ENCODE results near the gene GRB14. TPM values are rescaled to one million over a fixed set of nuclear protein-coding genes. Genes with fewer than 3 reads are reported as not detected.

The GRB14 gene
- total RNA-seq, 1 donor from 2014 or later, result 5.8 TPM

- H3K27me3 Mint-ChIP-seq (ENCODE audit: unreplicated experiment), result peaks cover 2% of the 10 kb centered on the region
- no peak for DNase-seq (ENCODE audit: low spot score)
- H3K27ac Mint-ChIP-seq (ENCODE audit: unreplicated experiment), result no peak overlapping the region
These were observed 4.2 kb upstream of the GRB14 start for GRCh38 chr2:164625378-164625971.

GRCh38 chr2:164624316-164624715, 3.0 kb upstream of the GRB14 start:
- H3K27ac Mint-ChIP-seq (ENCODE audit: unreplicated experiment), result peak overlapping the region; percentile 84
- peaks cover 5% of the 10 kb centered on the region for H3K27me3 Mint-ChIP-seq (ENCODE audit: unreplicated experiment)
- H3K9me3 Mint-ChIP-seq (ENCODE audit: unreplicated experiment), result no peaks in the 10 kb centered on the region
- no peak overlapping the region for H3K4me3 Mint-ChIP-seq (ENCODE audit: unreplicated experiment)
- H3K4me1 Mint-ChIP-seq (ENCODE audit: unreplicated experiment), result peaks cover 25% of the 10 kb centered on the region
- H3K36me3 Mint-ChIP-seq (ENCODE audit: low read depth, unreplicated experiment), result no peaks in the 10 kb centered on the region
- TF ChIP-seq CTCF (IDR thresholded peaks at IDR 0.05; ENCODE audit: unreplicated experiment), result no peak
- no peak for DNase-seq (ENCODE audit: low spot score)

More at GRCh38 chr2:164625378-164625971, 4.2 kb upstream of the GRB14 start:
- Mint-ChIP-seq H3K36me3 (ENCODE audit: low read depth, unreplicated experiment) (no peaks in the 10 kb centered on the region), H3K4me1 (ENCODE audit: unreplicated experiment) (peaks cover 25% of the 10 kb centered on the region), H3K4me3 (ENCODE audit: unreplicated experiment) (no peak overlapping the region), H3K9me3 (ENCODE audit: unreplicated experiment) (no peaks in the 10 kb centered on the region)
- TF ChIP-seq CTCF (IDR thresholded peaks at IDR 0.05; ENCODE audit: unreplicated experiment), result no peak

- DNase-seq (ENCODE audit: low spot score), result no peak
- Mint-ChIP-seq H3K36me3 (ENCODE audit: low read depth, unreplicated experiment) (no peaks in the 10 kb centered on the region), H3K9me3 (ENCODE audit: unreplicated experiment) (no peaks in the 10 kb centered on the region)
These were observed 1.2 kb upstream of the GRB14 start for GRCh38 chr2:164622338-164623106.

GRCh38 chr2:164621764-164622105, 453 bp upstream of the GRB14 start:
- peaks cover 5% of the 10 kb centered on the region for H3K27me3 Mint-ChIP-seq (ENCODE audit: unreplicated experiment)
- no peaks in the 10 kb centered on the region for H3K9me3 Mint-ChIP-seq (ENCODE audit: unreplicated experiment)
- no peak overlapping the region for H3K27ac Mint-ChIP-seq (ENCODE audit: unreplicated experiment)
- TF ChIP-seq CTCF (IDR thresholded peaks at IDR 0.05; ENCODE audit: unreplicated experiment), result no peak
- peak overlapping the region; percentile 97 for H3K4me3 Mint-ChIP-seq (ENCODE audit: unreplicated experiment)
- H3K36me3 Mint-ChIP-seq (ENCODE audit: low read depth, unreplicated experiment), result no peaks in the 10 kb centered on the region
- peaks cover 33% of the 10 kb centered on the region for H3K4me1 Mint-ChIP-seq (ENCODE audit: unreplicated experiment)
- DNase-seq (ENCODE audit: low spot score), result no peak

More at GRCh38 chr2:164622338-164623106, 1.2 kb upstream of the GRB14 start:
- Mint-ChIP-seq H3K27ac (ENCODE audit: unreplicated experiment) (no peak overlapping the region), H3K4me1 (ENCODE audit: unreplicated experiment) (peaks cover 26% of the 10 kb centered on the region), H3K27me3 (ENCODE audit: unreplicated experiment) (peaks cover 5% of the 10 kb centered on the region), H3K4me3 (ENCODE audit: unreplicated experiment) (no peak overlapping the region)
- TF ChIP-seq CTCF (IDR thresholded peaks at IDR 0.05; ENCODE audit: unreplicated experiment), result no peak

- H3K36me3 Mint-ChIP-seq (ENCODE audit: low read depth, unreplicated experiment), result no peaks in the 10 kb centered on the region
- DNase-seq (ENCODE audit: low spot score), result no peak
- H3K4me3 Mint-ChIP-seq (ENCODE audit: unreplicated experiment), result peak overlapping the region; percentile 90
- H3K9me3 Mint-ChIP-seq (ENCODE audit: unreplicated experiment), result no peaks in the 10 kb centered on the region
- peaks cover 34% of the 10 kb centered on the region for H3K4me1 Mint-ChIP-seq (ENCODE audit: unreplicated experiment)
- TF ChIP-seq CTCF (IDR thresholded peaks at IDR 0.05; ENCODE audit: unreplicated experiment), result no peak
- peaks cover 5% of the 10 kb centered on the region for H3K27me3 Mint-ChIP-seq (ENCODE audit: unreplicated experiment)
- H3K27ac Mint-ChIP-seq (ENCODE audit: unreplicated experiment), result no peak overlapping the region
These were observed 825 bp downstream of the GRB14 start for GRCh38 chr2:164620457-164620856.
